Ishikawa (cell line): ENCODE data around the gene ZNF783.

ENCODE experiments used
- CEBPB ChIP-seq: IDR thresholded peaks from 2 replicates; pipeline ENCODE4 v1.6.1; 2012
- CREB1 ChIP-seq: IDR thresholded peaks from 2 replicates; pipeline ENCODE4 v1.6.1; 2012; ENCODE audit warnings: low read depth
- EGR1 ChIP-seq: IDR thresholded peaks from 2 replicates; pipeline ENCODE4 v1.6.1; 2012
- EP300 ChIP-seq: IDR thresholded peaks from 2 replicates; pipeline ENCODE4 v1.6.1; 2012; ENCODE audit warnings: borderline replicate concordance
- REST ChIP-seq: IDR thresholded peaks from 2 replicates; pipeline ENCODE4 v1.6.1; 2012; ENCODE audit warnings: low read depth, mild to moderate bottlenecking
- TAF1 ChIP-seq: IDR thresholded peaks from 2 replicates; pipeline ENCODE4 v1.6.1; 2012; ENCODE audit warnings: low read depth, mild to moderate bottlenecking
- TCF12 ChIP-seq: IDR thresholded peaks from 2 replicates; pipeline ENCODE4 v1.6.1; 2012; ENCODE audit warnings: low read depth
- TEAD4 ChIP-seq: IDR thresholded peaks from 2 replicates; pipeline ENCODE4 v1.6.1; 2012
- ZBTB7A ChIP-seq: IDR thresholded peaks from 2 replicates; pipeline ENCODE4 v1.6.1; 2012; ENCODE audit warnings: low read depth
- TF ChIP-seq, protein P1 (sequence below): IDR thresholded peaks from 2 replicates; pipeline ENCODE4 v1.6.1; 2012
- TF ChIP-seq, protein P2 (sequence below): IDR thresholded peaks from 2 replicates; pipeline ENCODE4 v1.6.1; 2012

- TF ChIP-seq TAF1 = no peak
- no peak for TF ChIP-seq TEAD4
- TF ChIP-seq, protein P1, sequence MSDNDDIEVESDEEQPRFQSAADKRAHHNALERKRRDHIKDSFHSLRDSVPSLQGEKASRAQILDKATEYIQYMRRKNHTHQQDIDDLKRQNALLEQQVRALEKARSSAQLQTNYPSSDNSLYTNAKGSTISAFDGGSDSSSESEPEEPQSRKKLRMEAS = no peak
- no peak for TF ChIP-seq TCF12
- TF ChIP-seq, protein P2, sequence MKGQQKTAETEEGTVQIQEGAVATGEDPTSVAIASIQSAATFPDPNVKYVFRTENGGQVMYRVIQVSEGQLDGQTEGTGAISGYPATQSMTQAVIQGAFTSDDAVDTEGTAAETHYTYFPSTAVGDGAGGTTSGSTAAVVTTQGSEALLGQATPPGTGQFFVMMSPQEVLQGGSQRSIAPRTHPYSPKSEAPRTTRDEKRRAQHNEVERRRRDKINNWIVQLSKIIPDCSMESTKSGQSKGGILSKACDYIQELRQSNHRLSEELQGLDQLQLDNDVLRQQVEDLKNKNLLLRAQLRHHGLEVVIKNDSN = no peak
- TF ChIP-seq CREB1 = no peak
- TF ChIP-seq ZBTB7A = no peak
- TF ChIP-seq REST = no peak
- TF ChIP-seq CEBPB = no peak
- TF ChIP-seq EP300 = no peak
- TF ChIP-seq EGR1 = no peak
These were observed 23.6 kb downstream of the ZNF783 start for GRCh38 chr7:149285603-149286002.
